GM12875 (cell line): ENCODE data around the gene ASAP3.
A peak's percentile ranks its signal among the peaks of the same experiment; 100 is the strongest.
"Not testable (repeated sequence)": the region's sequence is repeated elsewhere in the genome, so short reads cannot be mapped to it uniquely, and the experiment has no call there.

Source experiments
- H3K4me3 ChIP-seq: one replicate; pipeline ENCODE4 v1.5.1; 2011; ENCODE audit warnings: low read depth, low read length, control low read depth
- CTCF ChIP-seq: IDR thresholded peaks from 2 replicates; pipeline ENCODE4 v1.5.1; 2011; ENCODE audit warnings: low read depth, mild to moderate bottlenecking, control low read depth, inconsistent platforms, low read length, moderate library complexity, borderline replicate concordance; ENCODE audit not compliant: insufficient read depth

Gene ASAP3

GRCh38 chr1:23497777-23498439 lies 13.9 kb upstream of the ASAP3 start:
- no peak overlapping the region for H3K4me3 ChIP-seq
- no peak for TF ChIP-seq CTCF

- TF ChIP-seq CTCF = no peak
- H3K4me3 ChIP-seq = no peak overlapping the region
Measured at GRCh38 chr1:23496490-23497181, 12.7 kb upstream of the ASAP3 start.

- H3K4me3 ChIP-seq = not testable (repeated sequence)
Measured at GRCh38 chr1:23494836-23495235, 10.9 kb upstream of the ASAP3 start.

GRCh38 chr1:23492776-23493175 lies 8.8 kb upstream of the ASAP3 start:
- H3K4me3 ChIP-seq = not testable (repeated sequence)

GRCh38 chr1:23492132-23492720 lies 8.2 kb upstream of the ASAP3 start:
- no peak for TF ChIP-seq CTCF
- H3K4me3 ChIP-seq = no peak overlapping the region

GRCh38 chr1:23489842-23490241 lies 5.9 kb upstream of the ASAP3 start:
- TF ChIP-seq CTCF = no peak
- H3K4me3 ChIP-seq = no peak overlapping the region

GRCh38 chr1:23485002-23485332 lies 988 bp upstream of the ASAP3 start:
- no peak for TF ChIP-seq CTCF
- no peak overlapping the region for H3K4me3 ChIP-seq

- no peak for TF ChIP-seq CTCF
- H3K4me3 ChIP-seq = peak overlapping the region; percentile 53
Measured at GRCh38 chr1:23484253-23485001, 448 bp upstream of the ASAP3 start.
